Stimulated activated CD4-positive, alpha-beta T cell treated with anti-CD3 and anti-CD28 coated beads, TNF-alpha, amount 100 ng/mL, for 48 hours (primary cell): ENCODE data around the gene SPACDR.
"Not testable (repeated sequence)": the region's sequence is repeated elsewhere in the genome, so short reads cannot be mapped to it uniquely, and the experiment has no call there.

ENCODE experiments used
- DNase-seq, 3 donors: peaks; one replicate each; pipeline ENCODE4 v3.0.0-alpha.2; 2020; ENCODE audit warnings: low read depth in 3 of 3

The SPACDR gene

GRCh38 chr7:100466653-100467605 is 2.9 kb upstream of the SPACDR start:
- DNase-seq: no peak

- no peak for DNase-seq
Measured at GRCh38 chr7:100465702-100466311, 1.7 kb upstream of the SPACDR start.

GRCh38 chr7:100465299-100465698 is 1.2 kb upstream of the SPACDR start:
- no peak for DNase-seq

- no peak for DNase-seq
Measured at GRCh38 chr7:100464791-100465190, 731 bp upstream of the SPACDR start.

GRCh38 chr7:100457033-100457432 is 7.0 kb downstream of the SPACDR start:
- no peak for DNase-seq

- DNase-seq: no peak
Measured at GRCh38 chr7:100456562-100456961, 7.5 kb downstream of the SPACDR start.

GRCh38 chr7:100455206-100455605 is 8.9 kb downstream of the SPACDR start:
- no peak for DNase-seq

- DNase-seq: not testable (repeated sequence)
Measured at GRCh38 chr7:100453854-100454253, 10.2 kb downstream of the SPACDR start.

- DNase-seq: no peak
Measured at GRCh38 chr7:100452513-100452912, 11.5 kb downstream of the SPACDR start.

- DNase-seq: no peak
Measured at GRCh38 chr7:100449190-100449795, 14.8 kb downstream of the SPACDR start.

GRCh38 chr7:100447363-100447762 is 16.7 kb downstream of the SPACDR start:
- DNase-seq: not testable (repeated sequence)

- DNase-seq: no peak
Measured at GRCh38 chr7:100446040-100446439, 18.0 kb downstream of the SPACDR start.

- no peak for DNase-seq
Measured at GRCh38 chr7:100444311-100445278, 19.5 kb downstream of the SPACDR start.

GRCh38 chr7:100443096-100443840 is 20.8 kb downstream of the SPACDR start:
- no peak for DNase-seq

- DNase-seq: no peak
Measured at GRCh38 chr7:100441641-100442535, 22.2 kb downstream of the SPACDR start.

GRCh38 chr7:100439244-100439643 is 24.8 kb downstream of the SPACDR start:
- DNase-seq: not testable (repeated sequence)

- not testable (repeated sequence) for DNase-seq
Measured at GRCh38 chr7:100438731-100439130, 25.3 kb downstream of the SPACDR start.

- no peak for DNase-seq
Measured at GRCh38 chr7:100438172-100438571, 25.9 kb downstream of the SPACDR start.
